ENCODE data around the gene TMPRSS11D. TPM values are rescaled to one million over a fixed set of nuclear protein-coding genes. Genes with fewer than 3 reads are reported as not detected.

TMPRSS11D gene
- total RNA-seq, 4 donors from 2014 or later, result 45.0 to 208 (median 163) TPM

- peak overlapping the region; percentile 55 to 87 (median 75) for H3K27ac ChIP-seq
- WGBS, 2 donors, result 100% methylated on average over 2 of the region's 3 CpGs; no CpG with 5 or more reads in 1 of the 2 donors
- H3K36me3 ChIP-seq, result no peaks in the 10 kb centered on the region
- no peak overlapping the region for H3K4me3 ChIP-seq
- H3K4me1 ChIP-seq, result peaks cover 0 to 58% (median 11%) of the 10 kb centered on the region in 3 donors
- H3K9me3 ChIP-seq, result no peaks in the 10 kb centered on the region
- intact Hi-C loops (cut with DNase I), result no loop called here
- no peaks in the 10 kb centered on the region for H3K27me3 ChIP-seq
- no peak for TF ChIP-seq POLR2A (IDR thresholded peaks at IDR 0.05)
- no peak for TF ChIP-seq CTCF (IDR thresholded peaks at IDR 0.05)
- no peak for DNase-seq
Measured at GRCh38 chr4:67927251-67927650, 43.4 kb upstream of the TMPRSS11D start.

DNA sequence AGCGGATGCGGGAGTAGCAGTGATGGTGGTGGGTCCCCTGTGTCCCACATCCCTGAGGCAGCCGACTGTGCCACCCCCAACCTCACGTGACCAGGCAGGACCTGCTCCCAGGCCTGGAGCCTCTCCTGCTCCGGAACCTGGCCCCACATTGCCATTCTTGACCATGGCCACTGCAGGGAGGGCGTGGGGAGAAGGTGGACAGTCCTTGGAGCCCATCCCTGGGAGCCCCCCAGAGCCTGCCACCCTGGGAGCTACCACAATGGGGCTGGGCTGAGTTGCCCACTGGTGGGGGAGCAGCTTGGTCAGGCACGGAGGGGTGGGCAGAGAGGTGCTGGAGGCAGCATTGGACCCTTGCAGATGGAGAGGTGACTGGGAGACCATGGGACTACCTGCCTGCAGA is 42.7 kb upstream of the TMPRSS11D start:
- intact Hi-C loops (cut with DNase I), result no loop called here
- no peak for TF ChIP-seq CTCF (IDR thresholded peaks at IDR 0.05)
- TF ChIP-seq POLR2A (IDR thresholded peaks at IDR 0.05), result no peak
- DNase-seq, result no peak
- WGBS, 2 donors, result 83 to 95% methylated on average over 3 to 5 of the region's 7 CpGs
- Histone ChIP-seq H3K4me3 (no peak overlapping the region), H3K27ac (peak overlapping the region in 1 of 4 donors; percentile 71), H3K4me1 (peaks cover 0 to 51% (median 11%) of the 10 kb centered on the region in 3 donors), H3K27me3 (no peaks in the 10 kb centered on the region), H3K36me3 (no peaks in the 10 kb centered on the region), H3K9me3 (no peaks in the 10 kb centered on the region)

DNA sequence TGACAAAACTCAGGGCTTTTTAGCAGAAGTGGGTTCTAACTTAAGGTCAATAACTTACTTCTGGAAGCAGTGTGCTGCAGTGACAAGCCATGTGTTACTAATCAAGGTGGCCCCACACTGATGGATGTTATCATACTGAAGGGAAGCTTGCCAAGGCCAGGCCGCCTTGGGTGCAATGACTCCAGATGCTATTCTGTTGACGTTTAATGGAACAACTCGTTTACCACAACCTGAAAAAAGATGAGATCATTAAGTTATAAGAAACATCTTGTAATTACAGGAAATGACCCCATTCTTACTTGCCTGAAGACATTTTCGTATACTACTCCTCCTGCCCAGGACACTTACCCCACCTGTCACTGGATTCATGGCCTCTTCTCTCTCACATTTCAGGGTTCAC is 38.9 kb upstream of the TMPRSS11D start:
- Histone ChIP-seq H3K4me1 (peaks cover 0 to 13% (median 5%) of the 10 kb centered on the region in 3 donors), H3K27me3 (no peaks in the 10 kb centered on the region), H3K4me3 (no peak overlapping the region), H3K9me3 (no peaks in the 10 kb centered on the region), H3K27ac (no peak overlapping the region), H3K36me3 (no peaks in the 10 kb centered on the region)
- 47 to 63% methylated on average over 4 of the region's 4 CpGs for WGBS, 2 donors
- DNase-seq, result no peak
- TF ChIP-seq POLR2A (IDR thresholded peaks at IDR 0.05), result no peak
- no peak for TF ChIP-seq CTCF (IDR thresholded peaks at IDR 0.05)
- intact Hi-C loops (cut with DNase I), result no loop called here

DNA sequence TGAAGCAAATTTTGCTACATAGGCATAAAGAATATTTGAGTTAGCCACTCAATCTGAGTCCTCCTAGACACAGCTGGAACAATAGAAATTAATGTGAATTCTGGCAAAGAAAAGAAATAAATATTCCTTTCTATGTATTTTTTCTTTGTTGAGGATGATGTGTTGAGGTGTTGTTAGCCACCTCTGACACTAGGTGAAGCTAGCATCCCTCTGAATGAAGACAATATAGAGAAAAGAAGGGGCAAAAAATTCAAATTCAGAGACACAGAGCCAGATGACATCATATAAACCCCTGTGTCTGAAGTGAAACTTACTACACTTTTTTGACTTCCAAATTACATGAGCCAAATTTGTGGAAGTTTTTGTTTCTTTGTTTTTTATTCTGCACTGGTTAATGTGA is 34.6 kb upstream of the TMPRSS11D start:
- TF ChIP-seq CTCF (IDR thresholded peaks at IDR 0.05) (peak in 4 of 6 experiments; percentile 34 to 68 (median 38)), POLR2A (IDR thresholded peaks at IDR 0.05) (no peak)
- DNase-seq, result no peak
- Histone ChIP-seq H3K9me3 (no peaks in the 10 kb centered on the region), H3K4me1 (no peaks in the 10 kb centered on the region), H3K27me3 (no peaks in the 10 kb centered on the region), H3K27ac (no peak overlapping the region), H3K4me3 (no peak overlapping the region), H3K36me3 (peaks cover 0 to 13% (median 0%) of the 10 kb centered on the region in 3 donors)
- intact Hi-C loops (cut with DNase I), result no loop called here

DNA sequence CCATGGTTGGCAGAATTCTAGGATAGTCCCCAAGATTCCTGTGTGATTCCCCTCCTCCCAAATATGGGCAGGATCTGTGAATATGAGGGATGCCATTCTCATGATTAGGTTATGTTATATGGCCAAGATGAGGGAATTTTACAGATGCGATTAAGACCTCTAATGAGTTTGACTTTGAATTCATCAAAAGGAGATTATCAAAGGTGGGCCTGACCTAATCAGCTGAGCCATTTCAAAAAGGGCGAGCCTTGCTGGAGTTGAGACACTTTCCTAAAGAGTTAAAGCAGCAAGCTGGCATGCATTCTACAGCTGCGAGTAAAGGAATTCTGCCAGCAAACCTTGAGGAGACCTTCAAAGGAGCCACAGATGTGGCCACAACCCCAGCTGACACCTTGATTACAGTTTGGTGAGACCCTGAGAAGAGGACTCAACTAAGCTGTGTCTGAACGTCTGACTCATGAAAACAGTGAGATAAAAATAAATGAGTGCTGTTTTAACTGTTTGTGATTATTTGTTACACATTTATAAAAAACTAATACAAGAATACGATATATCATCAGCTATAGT is 31.7 kb upstream of the TMPRSS11D start:
- Histone ChIP-seq H3K4me3 (no peak overlapping the region), H3K27ac (no peak overlapping the region), H3K36me3 (peaks cover 0 to 13% (median 0%) of the 10 kb centered on the region in 3 donors), H3K9me3 (no peaks in the 10 kb centered on the region), H3K27me3 (no peaks in the 10 kb centered on the region), H3K4me1 (no peaks in the 10 kb centered on the region)
- DNase-seq, result no peak
- 69 to 71% methylated on average over 5 of the region's 5 CpGs for WGBS, 2 donors
- no peak for TF ChIP-seq POLR2A (IDR thresholded peaks at IDR 0.05)
- no peak for TF ChIP-seq CTCF (IDR thresholded peaks at IDR 0.05)
- intact Hi-C loops (cut with DNase I), result no loop called here

Data from esophagus squamous epithelium (tissue), 5 donors.